ENCODE measurements around the gene QRICH1. TPM values are rescaled to one million over a fixed set of nuclear protein-coding genes. Genes with fewer than 3 reads are reported as not detected.

QRICH1 gene
- total RNA-seq, 1 experiment from 2014 or later, result 94.5 TPM

DNA sequence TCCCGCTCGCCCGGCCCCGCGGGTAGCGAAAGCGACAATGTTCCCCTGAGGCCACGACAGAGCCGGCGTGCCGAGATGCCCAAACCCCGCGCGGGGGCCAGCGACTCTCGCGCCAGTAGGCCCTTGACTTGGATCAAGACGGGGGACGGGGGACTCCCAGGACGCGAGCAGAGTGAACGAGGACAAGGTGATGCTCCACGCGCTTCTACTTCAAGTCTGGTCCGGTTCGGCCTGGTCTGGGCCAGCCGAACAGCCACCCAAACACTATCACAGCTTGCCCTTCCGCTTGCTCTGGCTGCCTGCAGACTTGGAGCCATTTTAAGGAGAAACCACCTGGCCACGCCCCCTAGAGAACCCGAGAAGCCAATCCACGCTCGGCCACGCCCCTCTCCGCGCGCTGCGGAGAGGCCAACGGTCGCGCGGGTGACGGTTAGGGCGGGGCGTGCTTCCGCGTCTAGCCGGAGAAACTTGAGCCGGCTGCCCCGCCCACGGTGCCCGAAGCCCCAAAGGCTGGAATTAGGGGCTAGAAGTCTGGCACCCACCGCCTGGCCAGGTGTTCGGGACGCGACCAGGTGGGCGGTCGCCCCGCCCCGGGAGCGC is 72.6 kb downstream of the QRICH1 start:
- Histone ChIP-seq H3K4me1 (peaks cover 6% of the 10 kb centered on the region; the same call in 1 of the 2 replicates), H3K4me3 (peak overlapping the region; percentile 90), H3K27ac (peak overlapping the region; percentile 82), H3K27me3 (no peaks in the 10 kb centered on the region), H3K36me3 (peaks cover 23% of the 10 kb centered on the region), H3K9me3 (replicated peaks) (no peaks in the 10 kb centered on the region)
- peak; percentile 98 for DNase-seq

- DNase-seq, result peak; percentile 65 to 72
- peaks cover 6% of the 10 kb centered on the region; the same call in 1 of the 2 replicates for H3K4me1 ChIP-seq
- peaks cover 19% of the 10 kb centered on the region for H3K36me3 ChIP-seq
Observed at GRCh38 chr3:49020330-49021212, 73.3 kb downstream of the QRICH1 start.

GRCh38 chr3:49019941-49020329 is 73.9 kb downstream of the QRICH1 start:
- no peaks in the 10 kb centered on the region for H3K9me3 ChIP-seq (replicated peaks)
- peak in 1 of 2 experiments; percentile 31 for DNase-seq
- no peaks in the 10 kb centered on the region for H3K27me3 ChIP-seq
- peak overlapping the region; percentile 82 for H3K27ac ChIP-seq
- peaks cover 6% of the 10 kb centered on the region; the same call in 1 of the 2 replicates for H3K4me1 ChIP-seq
- peaks cover 19% of the 10 kb centered on the region for H3K36me3 ChIP-seq
- H3K4me3 ChIP-seq, result peak overlapping the region; percentile 90

More at GRCh38 chr3:49020330-49021212, 73.3 kb downstream of the QRICH1 start:
- Histone ChIP-seq H3K27ac (peak overlapping the region; percentile 82), H3K27me3 (no peaks in the 10 kb centered on the region), H3K9me3 (replicated peaks) (no peaks in the 10 kb centered on the region), H3K4me3 (peak overlapping the region; percentile 90)

- Histone ChIP-seq H3K27ac (no peak overlapping the region), H3K9me3 (replicated peaks) (no peaks in the 10 kb centered on the region), H3K36me3 (peaks cover 21% of the 10 kb centered on the region), H3K4me3 (peak overlapping the region; percentile 92), H3K4me1 (peaks cover 6% of the 10 kb centered on the region; the same call in 1 of the 2 replicates), H3K27me3 (no peaks in the 10 kb centered on the region)
- DNase-seq, result no peak
Observed at GRCh38 chr3:49018707-49019006, 75.2 kb downstream of the QRICH1 start.

DNA sequence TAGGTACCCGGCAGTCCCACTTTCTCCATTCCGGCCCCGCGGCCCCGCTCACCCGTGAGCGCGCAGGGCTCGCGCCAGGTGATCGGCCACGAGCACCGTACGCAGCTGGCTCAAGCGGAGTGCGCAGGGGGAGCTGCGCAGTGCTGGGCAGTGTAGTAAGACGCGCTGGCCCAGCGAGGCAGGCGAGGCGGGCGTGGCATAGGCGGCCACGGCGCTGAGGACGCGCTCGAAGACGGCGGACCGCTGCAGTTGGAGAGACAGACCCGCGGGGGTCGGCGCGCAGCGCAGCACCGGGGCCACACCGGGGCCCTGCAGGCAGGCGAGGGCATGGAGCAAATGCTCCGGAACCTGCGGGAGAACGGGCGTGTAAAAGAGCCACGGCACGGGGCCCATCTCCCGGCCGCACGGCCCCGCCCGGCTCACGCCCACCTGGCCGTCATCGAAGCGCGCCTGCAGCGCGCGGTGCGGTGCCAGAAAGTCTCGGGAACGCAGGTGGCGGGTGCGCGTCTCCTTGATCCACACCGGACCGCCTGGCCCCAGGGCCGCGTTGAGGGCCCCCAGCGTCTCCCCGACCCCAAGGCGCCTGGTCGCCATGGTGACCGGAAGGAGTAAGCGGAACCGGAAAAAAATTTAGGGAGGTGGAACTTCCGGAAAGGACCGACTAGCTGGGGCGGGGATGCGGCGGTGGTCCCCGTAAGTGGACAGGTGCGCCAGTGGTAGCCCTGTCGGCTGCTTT is 75.7 kb downstream of the QRICH1 start, which contains the start of gene DALRD3:
TSS of gene DALRD3 (minus strand) at position 610 of the 736 bp plus-strand sequence. CDS start at position 594, 16 bp downstream.
- H3K9me3 ChIP-seq (replicated peaks), result no peaks in the 10 kb centered on the region

GRCh38 chr3:49017229-49017970 is 76.5 kb downstream of the QRICH1 start:
- Histone ChIP-seq H3K9me3 (replicated peaks) (no peaks in the 10 kb centered on the region), H3K4me1 (peaks cover 3% of the 10 kb centered on the region; the same call in 1 of the 2 replicates)
- DNase-seq, result no peak

More for the DNA sequence above, 75.7 kb downstream of the QRICH1 start, which contains the start of gene DALRD3:
- Histone ChIP-seq H3K4me3 (peak within 1 kb of the TSS; percentile 92), H3K36me3 (peaks cover 23% of the 10 kb centered on the region), H3K27me3 (no peaks in the 10 kb centered on the region), H3K4me1 (peaks cover 5% of the 10 kb centered on the region; the same call in 1 of the 2 replicates), H3K27ac (no peak within 1 kb of the TSS)
- DNase-seq, result peak; percentile 58 to 64

GRCh38 chr3:49016414-49017228 is 77.2 kb downstream of the QRICH1 start:
- Histone ChIP-seq H3K36me3 (peaks cover 28% of the 10 kb centered on the region), H3K9me3 (replicated peaks) (no peaks in the 10 kb centered on the region), H3K4me1 (peaks cover 3% of the 10 kb centered on the region; the same call in 1 of the 2 replicates), H3K4me3 (no peak overlapping the region), H3K27me3 (no peaks in the 10 kb centered on the region), H3K27ac (no peak overlapping the region)
- no peak for DNase-seq

More at GRCh38 chr3:49017229-49017970, 76.5 kb downstream of the QRICH1 start:
- H3K27ac ChIP-seq, result no peak overlapping the region
- H3K27me3 ChIP-seq, result no peaks in the 10 kb centered on the region
- peaks cover 23% of the 10 kb centered on the region for H3K36me3 ChIP-seq
- peak overlapping the region; percentile 92 for H3K4me3 ChIP-seq

GRCh38 chr3:49015765-49016164 is 78.1 kb downstream of the QRICH1 start:
- H3K4me1 ChIP-seq, result peaks cover 3% of the 10 kb centered on the region; the same call in 1 of the 2 replicates
- no peaks in the 10 kb centered on the region for H3K27me3 ChIP-seq
- H3K27ac ChIP-seq, result no peak overlapping the region
- peaks cover 28% of the 10 kb centered on the region for H3K36me3 ChIP-seq
- no peaks in the 10 kb centered on the region for H3K9me3 ChIP-seq (replicated peaks)
- DNase-seq, result no peak
- no peak overlapping the region for H3K4me3 ChIP-seq

DNA sequence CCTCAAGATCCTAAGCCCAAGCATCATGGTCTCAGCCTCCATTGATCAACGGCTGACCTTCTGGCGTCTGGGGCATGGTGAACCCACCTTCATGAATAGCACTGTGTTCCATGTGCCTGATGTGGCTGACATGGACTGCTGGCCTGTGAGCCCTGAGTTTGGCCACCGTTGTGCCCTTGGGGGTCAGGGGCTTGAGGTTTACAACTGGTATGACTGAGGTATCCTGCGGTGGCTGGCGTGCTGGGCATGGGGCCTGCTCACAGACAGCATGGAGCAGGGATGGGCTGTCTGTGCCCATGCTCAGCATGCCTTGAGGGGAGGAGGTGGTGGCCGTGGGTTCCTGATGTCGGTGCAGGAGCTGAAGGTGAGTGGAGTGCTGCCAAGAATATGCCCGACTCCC is 78.8 kb downstream of the QRICH1 start:
- Histone ChIP-seq H3K36me3 (peaks cover 28% of the 10 kb centered on the region), H3K27me3 (no peaks in the 10 kb centered on the region), H3K9me3 (replicated peaks) (no peaks in the 10 kb centered on the region)

GRCh38 chr3:49013738-49014660 is 79.9 kb downstream of the QRICH1 start:
- no peak overlapping the region for H3K27ac ChIP-seq
- no peak overlapping the region for H3K4me3 ChIP-seq
- H3K27me3 ChIP-seq, result no peaks in the 10 kb centered on the region
- H3K4me1 ChIP-seq, result peaks cover 3% of the 10 kb centered on the region; the same call in 1 of the 2 replicates
- H3K36me3 ChIP-seq, result peaks cover 28% of the 10 kb centered on the region
- DNase-seq, result peak; percentile 25 to 43
- no peaks in the 10 kb centered on the region for H3K9me3 ChIP-seq (replicated peaks)

More for the DNA sequence above, 78.8 kb downstream of the QRICH1 start:
- no peak for DNase-seq
- no peak overlapping the region for H3K27ac ChIP-seq
- H3K4me1 ChIP-seq, result peaks cover 3% of the 10 kb centered on the region; the same call in 1 of the 2 replicates
- H3K4me3 ChIP-seq, result no peak overlapping the region

DNA sequence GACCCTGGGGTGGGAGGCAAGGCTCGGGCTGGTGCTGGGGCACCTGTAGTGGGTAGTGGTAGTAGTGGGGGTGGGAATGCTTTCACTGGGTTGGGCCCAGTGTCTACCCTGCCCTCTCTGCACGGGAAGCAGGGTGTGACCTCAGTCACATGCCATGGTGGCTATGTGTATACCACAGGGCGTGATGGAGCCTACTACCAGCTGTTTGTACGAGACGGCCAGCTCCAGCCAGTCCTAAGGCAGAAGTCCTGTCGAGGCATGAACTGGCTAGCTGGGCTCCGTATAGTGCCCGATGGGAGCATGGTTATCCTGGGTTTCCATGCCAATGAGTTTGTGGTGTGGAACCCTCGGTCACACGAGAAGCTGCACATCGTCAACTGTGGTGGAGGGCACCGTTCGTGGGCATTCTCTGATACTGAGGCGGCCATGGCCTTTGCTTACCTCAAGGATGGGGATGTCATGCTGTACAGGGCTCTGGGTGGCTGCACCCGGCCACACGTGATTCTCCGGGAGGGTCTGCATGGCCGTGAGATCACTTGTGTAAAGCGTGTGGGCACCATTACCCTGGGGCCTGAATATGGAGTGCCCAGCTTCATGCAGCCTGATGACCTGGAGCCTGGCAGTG is 80.6 kb downstream of the QRICH1 start:
- Histone ChIP-seq H3K27me3 (no peaks in the 10 kb centered on the region), H3K27ac (no peak overlapping the region), H3K4me1 (peaks cover 3% of the 10 kb centered on the region; the same call in 1 of the 2 replicates), H3K9me3 (replicated peaks) (no peaks in the 10 kb centered on the region), H3K36me3 (peaks cover 30% of the 10 kb centered on the region), H3K4me3 (no peak overlapping the region)
- no peak for DNase-seq

- Histone ChIP-seq H3K27ac (no peak overlapping the region), H3K4me1 (peaks cover 3% of the 10 kb centered on the region; the same call in 1 of the 2 replicates), H3K36me3 (peaks cover 30% of the 10 kb centered on the region), H3K9me3 (replicated peaks) (no peaks in the 10 kb centered on the region), H3K4me3 (no peak overlapping the region), H3K27me3 (no peaks in the 10 kb centered on the region)
- no peak for DNase-seq
Observed at GRCh38 chr3:49012441-49013017, 81.3 kb downstream of the QRICH1 start.
